Fibroblast of lung (primary cell): ENCODE measurements around the gene GRAMD2B. TPM values are rescaled to one million over a fixed set of nuclear protein-coding genes. Genes with fewer than 3 reads are reported as not detected.
A peak's percentile ranks its signal among the peaks of the same experiment; 100 is the strongest.

Source experiments
- DNase-seq, 2 donors: peaks; one replicate each; pipeline versions ENCODE4 v3.0.0 to v3.0.0-alpha.2; 2010; ENCODE audit warnings: low read depth in 2 of 2
- H2AFZ ChIP-seq: 2 replicates; pipeline ENCODE4 v1.5.1; 2012; ENCODE audit warnings: low read length, control low read depth, inconsistent platforms
- H3K27ac ChIP-seq: 2 replicates; pipeline ENCODE4 v1.5.1; 2011; ENCODE audit warnings: low read length, control low read depth; ENCODE audit not compliant: insufficient read depth
- H3K27me3 ChIP-seq: 2 replicates; pipeline ENCODE4 v1.5.1; 2011; ENCODE audit warnings: mild to moderate bottlenecking, low read length; ENCODE audit not compliant: control insufficient read depth, insufficient read depth
- H3K36me3 ChIP-seq: 2 replicates; pipeline ENCODE4 v1.5.1; 2011; ENCODE audit warnings: low read length; ENCODE audit not compliant: control insufficient read depth, insufficient read depth
- H3K4me1 ChIP-seq: 2 replicates; pipeline ENCODE4 v1.5.1; 2011; ENCODE audit warnings: low read length; ENCODE audit not compliant: control insufficient read depth, insufficient read depth; ENCODE audit errors: extremely low read depth
- H3K4me2 ChIP-seq: 2 replicates; pipeline ENCODE4 v1.5.1; 2011; ENCODE audit warnings: low read length, control low read depth; ENCODE audit not compliant: insufficient read depth; ENCODE audit errors: extremely low read depth
- H3K4me3 ChIP-seq, 4 experiments: fragments of 200-600 bp in 1 of 4; sonication (generic) in 1 of 4; replicated peaks in 1 of 4; 2 replicates each; pipeline ENCODE4 v1.5.1; 2011 to 2016; ENCODE audit warnings: low read length in 4 of 4, low read depth in 3 of 4, mild to moderate bottlenecking in 3 of 4, control low read depth in 2 of 4, inconsistent platforms in 1 of 4, mixed read lengths in 1 of 4; ENCODE audit not compliant: insufficient read depth in 1 of 4; ENCODE audit errors: control extremely low read depth in 1 of 4
- H3K79me2 ChIP-seq: 2 replicates; pipeline ENCODE4 v1.5.1; 2012; ENCODE audit warnings: mild to moderate bottlenecking, low read length, inconsistent platforms; ENCODE audit not compliant: control insufficient read depth, insufficient read depth
- H3K9ac ChIP-seq: 2 replicates; pipeline ENCODE4 v1.5.1; 2011; ENCODE audit warnings: mild to moderate bottlenecking, low read length, control low read depth; ENCODE audit not compliant: insufficient read depth
- H3K9me3 ChIP-seq: 2 replicates; pipeline ENCODE4 v1.5.1; 2012; ENCODE audit warnings: low read depth, low read length; ENCODE audit not compliant: control insufficient read depth, insufficient read depth
- H4K20me1 ChIP-seq: 2 replicates; pipeline ENCODE4 v1.5.1; 2011; ENCODE audit warnings: low read length; ENCODE audit not compliant: control insufficient read depth, insufficient read depth; ENCODE audit errors: extremely low read depth
- EZH2 ChIP-seq: IDR thresholded peaks from 2 replicates; pipeline ENCODE4 v1.5.1; 2012; ENCODE audit warnings: low read length, control low read depth, mild to moderate bottlenecking; ENCODE audit errors: missing control alignments
- polyA plus RNA-seq, 2 donors: library from polyadenylated mRNA; depleted of rRNA in 1 of 2; stranded (reverse) in 1 of 2; unstranded in 1 of 2; fragments of >200 nt; gene quantifications; 2 replicates each; pipeline ENCODE4 v1.2.1, GENCODE V29; 2011 to 2012; ENCODE audit warnings: missing spikeins in 1 of 2
- total RNA-seq: library from RNA; depleted of rRNA; stranded (reverse); fragments of >200 nt; gene quantifications from 2 replicates; pipeline ENCODE4 v1.2.1, GENCODE V29; 2014
- TF ChIP-seq, protein P1 (sequence below), 2 donors: IDR thresholded peaks in 1 of 2; conservative IDR thresholded peaks in 1 of 2; 1 replicate in 1 of 2; 2 replicates in 1 of 2; pipeline ENCODE4 v1.5.1; 2011 to 2012; ENCODE audit warnings: low read length in 2 of 2, control low read depth in 1 of 2, inconsistent platforms in 1 of 2, low read depth in 1 of 2, mild to moderate bottlenecking in 1 of 2

Gene GRAMD2B
- total and polyA plus RNA-seq, 2 donors (not counting 1 experiment from before 2014, with no cell fraction given), result 21.3 to 37.6 TPM

DNA sequence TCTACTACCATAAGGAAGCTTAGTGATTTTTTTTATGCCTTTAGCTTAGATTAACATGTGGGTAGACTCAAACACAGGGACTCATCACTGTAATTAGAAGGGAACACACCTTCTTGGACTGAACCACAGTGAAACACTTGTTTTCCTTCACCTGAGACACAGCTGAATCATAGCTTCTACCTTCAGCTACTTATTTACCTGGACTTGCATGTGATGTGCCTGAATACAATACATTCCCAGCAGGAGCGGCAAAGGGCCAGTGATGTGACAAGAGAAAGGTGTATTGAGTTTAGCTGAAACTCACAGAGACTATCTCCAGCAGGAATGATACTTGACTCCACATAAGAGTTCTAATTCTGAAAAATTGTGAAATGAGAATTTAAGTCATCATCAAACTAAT is 37.8 kb downstream of the GRAMD2B start:
- H3K4me3 ChIP-seq, result no peak overlapping the region

DNA sequence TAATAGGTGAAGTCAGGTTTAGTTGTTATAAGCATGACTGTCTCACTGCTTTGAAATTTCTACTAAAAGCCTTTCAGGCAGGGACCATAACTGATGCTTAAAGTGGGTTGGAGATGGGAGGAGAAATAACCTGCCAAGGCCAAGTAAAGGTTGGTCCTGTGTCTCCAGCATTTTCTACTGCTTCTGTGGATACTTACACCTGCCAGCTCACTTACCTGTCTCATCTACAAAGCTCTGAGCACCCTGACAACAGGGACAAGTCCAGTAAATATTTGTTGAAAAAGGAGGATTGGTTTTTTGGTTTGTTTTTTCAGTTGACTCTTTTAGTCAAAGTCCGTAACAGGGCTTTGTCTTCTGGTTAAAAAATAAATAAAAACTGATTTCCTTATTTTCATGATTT is 38.6 kb downstream of the GRAMD2B start:
- H3K9me3 ChIP-seq, result no peaks in the 10 kb centered on the region
- H4K20me1 ChIP-seq, result no peaks in the 10 kb centered on the region
- peaks cover 7% of the 10 kb centered on the region for H3K36me3 ChIP-seq
- H3K4me2 ChIP-seq, result no peak overlapping the region
- H3K27me3 ChIP-seq, result no peaks in the 10 kb centered on the region
- H3K9ac ChIP-seq, result no peak overlapping the region
- H3K4me3 ChIP-seq, result no peak overlapping the region
- no peaks in the 10 kb centered on the region for H3K4me1 ChIP-seq
- no peak overlapping the region for H3K27ac ChIP-seq
- H3K79me2 ChIP-seq, result no peaks in the 10 kb centered on the region
- TF ChIP-seq EZH2, result no peak
- TF ChIP-seq, protein P1, sequence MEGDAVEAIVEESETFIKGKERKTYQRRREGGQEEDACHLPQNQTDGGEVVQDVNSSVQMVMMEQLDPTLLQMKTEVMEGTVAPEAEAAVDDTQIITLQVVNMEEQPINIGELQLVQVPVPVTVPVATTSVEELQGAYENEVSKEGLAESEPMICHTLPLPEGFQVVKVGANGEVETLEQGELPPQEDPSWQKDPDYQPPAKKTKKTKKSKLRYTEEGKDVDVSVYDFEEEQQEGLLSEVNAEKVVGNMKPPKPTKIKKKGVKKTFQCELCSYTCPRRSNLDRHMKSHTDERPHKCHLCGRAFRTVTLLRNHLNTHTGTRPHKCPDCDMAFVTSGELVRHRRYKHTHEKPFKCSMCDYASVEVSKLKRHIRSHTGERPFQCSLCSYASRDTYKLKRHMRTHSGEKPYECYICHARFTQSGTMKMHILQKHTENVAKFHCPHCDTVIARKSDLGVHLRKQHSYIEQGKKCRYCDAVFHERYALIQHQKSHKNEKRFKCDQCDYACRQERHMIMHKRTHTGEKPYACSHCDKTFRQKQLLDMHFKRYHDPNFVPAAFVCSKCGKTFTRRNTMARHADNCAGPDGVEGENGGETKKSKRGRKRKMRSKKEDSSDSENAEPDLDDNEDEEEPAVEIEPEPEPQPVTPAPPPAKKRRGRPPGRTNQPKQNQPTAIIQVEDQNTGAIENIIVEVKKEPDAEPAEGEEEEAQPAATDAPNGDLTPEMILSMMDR (conservative IDR thresholded peaks at IDR 0.05 in 1 of 2, IDR thresholded peaks at IDR 0.05 in 1 of 2; ENCODE audit: low read depth in 1 of 2, low read length in 2 of 2), result no peak
- DNase-seq, result no peak
- no peak overlapping the region for H2AFZ ChIP-seq

More for the DNA sequence above, 37.8 kb downstream of the GRAMD2B start:
- TF ChIP-seq, protein P1 (conservative IDR thresholded peaks at IDR 0.05 in 1 of 2, IDR thresholded peaks at IDR 0.05 in 1 of 2; ENCODE audit: low read depth in 1 of 2, low read length in 2 of 2), result no peak
- TF ChIP-seq EZH2, result no peak
- DNase-seq, result no peak
- peaks cover 4% of the 10 kb centered on the region for H3K36me3 ChIP-seq
- no peak overlapping the region for H3K4me2 ChIP-seq
- H3K27ac ChIP-seq, result no peak overlapping the region
- no peak overlapping the region for H2AFZ ChIP-seq
- no peaks in the 10 kb centered on the region for H3K9me3 ChIP-seq
- no peaks in the 10 kb centered on the region for H3K27me3 ChIP-seq
- no peaks in the 10 kb centered on the region for H3K4me1 ChIP-seq
- no peak overlapping the region for H3K9ac ChIP-seq
- H4K20me1 ChIP-seq, result no peaks in the 10 kb centered on the region
- H3K79me2 ChIP-seq, result no peaks in the 10 kb centered on the region

DNA sequence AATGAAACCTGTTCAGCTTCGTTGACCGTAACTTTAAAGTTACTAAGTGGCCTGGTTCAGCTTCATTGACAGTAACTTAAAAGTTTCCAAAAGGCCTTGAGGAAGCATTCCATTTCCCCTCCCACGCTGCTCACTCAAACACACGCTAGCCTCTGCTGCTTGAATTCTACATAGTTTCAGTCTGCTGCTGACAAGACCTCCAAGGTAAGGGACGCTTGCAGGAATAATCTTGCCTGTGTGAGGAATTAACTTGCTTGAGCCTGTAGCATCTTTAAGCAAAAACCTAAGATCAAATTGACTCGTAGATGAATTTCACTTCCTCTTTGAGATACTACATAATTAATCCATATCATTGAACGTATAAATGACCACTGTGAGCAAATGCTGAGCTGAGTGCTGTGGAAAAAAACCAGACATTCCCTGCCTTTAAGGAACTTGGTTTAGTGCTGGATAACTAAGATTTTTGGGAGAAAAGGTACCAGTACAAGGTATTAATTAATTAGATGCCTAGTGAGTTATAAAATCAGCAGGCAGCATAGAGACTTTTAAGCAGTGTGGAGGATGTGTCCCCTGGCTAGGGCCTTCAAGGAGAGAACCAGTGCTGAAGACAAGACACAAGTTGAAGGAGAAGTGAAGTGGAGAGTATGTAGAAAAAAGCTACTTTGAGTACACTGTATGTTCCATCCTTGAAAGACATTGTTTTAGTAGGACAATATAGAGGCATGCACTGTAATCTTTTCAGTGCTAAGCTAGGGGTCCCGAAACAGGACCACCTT is 39.2 kb downstream of the GRAMD2B start:
- no peaks in the 10 kb centered on the region for H3K9me3 ChIP-seq
- no peaks in the 10 kb centered on the region for H4K20me1 ChIP-seq
- H3K9ac ChIP-seq, result no peak overlapping the region
- H3K4me2 ChIP-seq, result no peak overlapping the region
- no peaks in the 10 kb centered on the region for H3K27me3 ChIP-seq
- no peaks in the 10 kb centered on the region for H3K79me2 ChIP-seq
- H3K27ac ChIP-seq, result no peak overlapping the region
- peaks cover 7% of the 10 kb centered on the region for H3K36me3 ChIP-seq
- no peak overlapping the region for H3K4me3 ChIP-seq
- H2AFZ ChIP-seq, result no peak overlapping the region
- H3K4me1 ChIP-seq, result no peaks in the 10 kb centered on the region
- peak in 1 of 2 donors; percentile 69 for DNase-seq
- no peak for TF ChIP-seq EZH2
- TF ChIP-seq, protein P1 (conservative IDR thresholded peaks at IDR 0.05 in 1 of 2, IDR thresholded peaks at IDR 0.05 in 1 of 2; ENCODE audit: low read depth in 1 of 2, low read length in 2 of 2), result no peak
